ENCODE measurements around the gene PRDM15.

PRDM15 gene

GRCh38 chr21:41761934-41762635 lies 117.1 kb downstream of the PRDM15 start:
- in situ Hi-C loops (cut with MboI; ENCODE audit: low pct_unique_long_range_greater_than_20kb, low sequenced_read_pairs) = no loop called here
- DNase-seq = peak; percentile 15

- in situ Hi-C loops (cut with MboI; ENCODE audit: low pct_unique_long_range_greater_than_20kb, low sequenced_read_pairs) = no loop called here
- DNase-seq = no peak
Observed at GRCh38 chr21:41761211-41761933, 117.8 kb downstream of the PRDM15 start.

- DNase-seq = no peak
- in situ Hi-C loops (cut with MboI; ENCODE audit: low pct_unique_long_range_greater_than_20kb, low sequenced_read_pairs) = no loop called here
Observed at GRCh38 chr21:41760411-41760810, 118.7 kb downstream of the PRDM15 start.

- in situ Hi-C loops (cut with MboI; ENCODE audit: low pct_unique_long_range_greater_than_20kb, low sequenced_read_pairs) = no loop called here
- no peak for DNase-seq
Observed at GRCh38 chr21:41759926-41760325, 119.2 kb downstream of the PRDM15 start.

GRCh38 chr21:41759214-41759840 lies 119.8 kb downstream of the PRDM15 start:
- DNase-seq = no peak
- in situ Hi-C loops (cut with MboI; ENCODE audit: low pct_unique_long_range_greater_than_20kb, low sequenced_read_pairs) = no loop called here

GRCh38 chr21:41758550-41758949 lies 120.6 kb downstream of the PRDM15 start:
- DNase-seq = no peak
- in situ Hi-C loops (cut with MboI; ENCODE audit: low pct_unique_long_range_greater_than_20kb, low sequenced_read_pairs) = no loop called here

- no peak for DNase-seq
- in situ Hi-C loops (cut with MboI; ENCODE audit: low pct_unique_long_range_greater_than_20kb, low sequenced_read_pairs) = no loop called here
Observed at GRCh38 chr21:41755934-41756773, 123.0 kb downstream of the PRDM15 start.

- DNase-seq = no peak
- in situ Hi-C loops (cut with MboI; ENCODE audit: low pct_unique_long_range_greater_than_20kb, low sequenced_read_pairs) = no loop called here
Observed at GRCh38 chr21:41755258-41755933, 123.7 kb downstream of the PRDM15 start.

GRCh38 chr21:41754479-41754891 lies 124.7 kb downstream of the PRDM15 start:
- DNase-seq = no peak
- in situ Hi-C loops (cut with MboI; ENCODE audit: low pct_unique_long_range_greater_than_20kb, low sequenced_read_pairs) = no loop called here

- DNase-seq = no peak
- in situ Hi-C loops (cut with MboI; ENCODE audit: low pct_unique_long_range_greater_than_20kb, low sequenced_read_pairs) = no loop called here
Observed at GRCh38 chr21:41753006-41753898, 125.9 kb downstream of the PRDM15 start.

GRCh38 chr21:41752231-41752681 lies 126.9 kb downstream of the PRDM15 start:
- in situ Hi-C loops (cut with MboI; ENCODE audit: low pct_unique_long_range_greater_than_20kb, low sequenced_read_pairs) = no loop called here
- no peak for DNase-seq

GRCh38 chr21:41751611-41752011 lies 127.5 kb downstream of the PRDM15 start:
- in situ Hi-C loops (cut with MboI; ENCODE audit: low pct_unique_long_range_greater_than_20kb, low sequenced_read_pairs) = no loop called here
- DNase-seq = no peak

GRCh38 chr21:41750532-41751151 lies 128.5 kb downstream of the PRDM15 start:
- DNase-seq = no peak
- in situ Hi-C loops (cut with MboI; ENCODE audit: low pct_unique_long_range_greater_than_20kb, low sequenced_read_pairs) = no loop called here

GRCh38 chr21:41750051-41750450 lies 129.1 kb downstream of the PRDM15 start:
- in situ Hi-C loops (cut with MboI; ENCODE audit: low pct_unique_long_range_greater_than_20kb, low sequenced_read_pairs) = no loop called here
- DNase-seq = no peak

- no peak for DNase-seq
- in situ Hi-C loops (cut with MboI; ENCODE audit: low pct_unique_long_range_greater_than_20kb, low sequenced_read_pairs) = no loop called here
Observed at GRCh38 chr21:41749286-41749685, 129.9 kb downstream of the PRDM15 start.

Data from KBM-7 (cell line).